ENCODE measurements around the gene CHD6. TPM values are rescaled to one million over a fixed set of nuclear protein-coding genes. Genes with fewer than 3 reads are reported as not detected.

CHD6 gene, protein sequence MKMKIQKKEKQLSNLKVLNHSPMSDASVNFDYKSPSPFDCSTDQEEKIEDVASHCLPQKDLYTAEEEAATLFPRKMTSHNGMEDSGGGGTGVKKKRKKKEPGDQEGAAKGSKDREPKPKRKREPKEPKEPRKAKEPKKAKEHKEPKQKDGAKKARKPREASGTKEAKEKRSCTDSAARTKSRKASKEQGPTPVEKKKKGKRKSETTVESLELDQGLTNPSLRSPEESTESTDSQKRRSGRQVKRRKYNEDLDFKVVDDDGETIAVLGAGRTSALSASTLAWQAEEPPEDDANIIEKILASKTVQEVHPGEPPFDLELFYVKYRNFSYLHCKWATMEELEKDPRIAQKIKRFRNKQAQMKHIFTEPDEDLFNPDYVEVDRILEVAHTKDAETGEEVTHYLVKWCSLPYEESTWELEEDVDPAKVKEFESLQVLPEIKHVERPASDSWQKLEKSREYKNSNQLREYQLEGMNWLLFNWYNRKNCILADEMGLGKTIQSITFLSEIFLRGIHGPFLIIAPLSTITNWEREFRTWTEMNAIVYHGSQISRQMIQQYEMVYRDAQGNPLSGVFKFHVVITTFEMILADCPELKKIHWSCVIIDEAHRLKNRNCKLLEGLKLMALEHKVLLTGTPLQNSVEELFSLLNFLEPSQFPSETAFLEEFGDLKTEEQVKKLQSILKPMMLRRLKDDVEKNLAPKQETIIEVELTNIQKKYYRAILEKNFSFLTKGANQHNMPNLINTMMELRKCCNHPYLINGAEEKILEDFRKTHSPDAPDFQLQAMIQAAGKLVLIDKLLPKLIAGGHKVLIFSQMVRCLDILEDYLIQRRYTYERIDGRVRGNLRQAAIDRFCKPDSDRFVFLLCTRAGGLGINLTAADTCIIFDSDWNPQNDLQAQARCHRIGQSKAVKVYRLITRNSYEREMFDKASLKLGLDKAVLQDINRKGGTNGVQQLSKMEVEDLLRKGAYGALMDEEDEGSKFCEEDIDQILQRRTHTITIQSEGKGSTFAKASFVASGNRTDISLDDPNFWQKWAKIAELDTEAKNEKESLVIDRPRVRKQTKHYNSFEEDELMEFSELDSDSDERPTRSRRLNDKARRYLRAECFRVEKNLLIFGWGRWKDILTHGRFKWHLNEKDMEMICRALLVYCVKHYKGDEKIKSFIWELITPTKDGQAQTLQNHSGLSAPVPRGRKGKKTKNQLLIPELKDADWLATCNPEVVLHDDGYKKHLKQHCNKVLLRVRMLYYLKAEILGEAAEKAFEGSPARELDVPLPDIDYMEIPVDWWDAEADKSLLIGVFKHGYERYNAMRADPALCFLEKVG (N-terminal part only)
- 13.3 and 27.0 TPM in 2 replicates for total RNA-seq

DNA sequence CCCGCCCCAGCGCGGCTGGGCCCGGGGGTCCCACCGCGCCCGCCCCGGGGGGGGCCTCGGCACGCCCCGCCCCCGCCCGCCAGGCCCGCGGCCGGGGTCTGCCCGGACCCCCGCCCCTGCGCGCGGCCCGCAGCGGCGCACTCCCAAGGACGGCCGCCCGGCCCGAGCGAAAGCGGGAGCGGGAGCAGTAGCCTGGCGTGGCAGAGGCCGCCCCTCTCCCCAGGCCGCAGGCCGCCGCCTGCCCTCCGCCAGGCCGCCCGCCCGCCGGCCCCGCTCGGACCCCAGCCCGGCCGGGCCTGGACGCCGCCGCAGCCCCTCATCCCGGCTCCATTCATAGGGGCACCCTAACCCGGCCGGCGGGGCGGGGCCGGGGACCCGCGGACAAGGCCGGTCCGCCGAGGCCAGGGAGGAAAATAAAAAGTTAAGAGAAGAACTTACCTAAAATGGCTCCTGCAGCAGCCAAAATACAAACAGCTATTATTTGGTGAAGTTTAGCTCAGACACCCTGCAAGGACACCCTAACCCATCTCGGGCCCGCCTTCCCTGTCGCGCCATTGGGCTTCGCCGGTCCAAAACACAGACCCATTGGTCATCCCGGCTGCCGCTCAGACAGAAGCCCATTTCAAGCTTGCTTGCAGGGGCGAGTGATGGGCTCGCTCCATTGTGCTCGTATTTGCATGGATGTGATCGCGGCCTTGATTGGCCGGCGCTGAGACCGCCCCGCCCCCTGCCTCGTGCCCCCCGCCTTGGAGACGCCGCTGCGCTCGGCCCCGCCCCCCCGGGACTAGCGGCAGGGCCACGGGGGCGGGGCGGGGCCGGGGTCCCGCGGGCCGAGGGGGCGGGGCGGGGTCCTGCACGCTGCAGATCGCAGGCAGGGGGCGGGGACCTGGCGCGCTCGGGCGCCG is at the start of gene CHD6:
TSS of gene CHD6 (minus strand) at position 476 of the 905 bp plus-strand sequence. CDS start 67,040 bp downstream, outside the sequence.

DNA sequence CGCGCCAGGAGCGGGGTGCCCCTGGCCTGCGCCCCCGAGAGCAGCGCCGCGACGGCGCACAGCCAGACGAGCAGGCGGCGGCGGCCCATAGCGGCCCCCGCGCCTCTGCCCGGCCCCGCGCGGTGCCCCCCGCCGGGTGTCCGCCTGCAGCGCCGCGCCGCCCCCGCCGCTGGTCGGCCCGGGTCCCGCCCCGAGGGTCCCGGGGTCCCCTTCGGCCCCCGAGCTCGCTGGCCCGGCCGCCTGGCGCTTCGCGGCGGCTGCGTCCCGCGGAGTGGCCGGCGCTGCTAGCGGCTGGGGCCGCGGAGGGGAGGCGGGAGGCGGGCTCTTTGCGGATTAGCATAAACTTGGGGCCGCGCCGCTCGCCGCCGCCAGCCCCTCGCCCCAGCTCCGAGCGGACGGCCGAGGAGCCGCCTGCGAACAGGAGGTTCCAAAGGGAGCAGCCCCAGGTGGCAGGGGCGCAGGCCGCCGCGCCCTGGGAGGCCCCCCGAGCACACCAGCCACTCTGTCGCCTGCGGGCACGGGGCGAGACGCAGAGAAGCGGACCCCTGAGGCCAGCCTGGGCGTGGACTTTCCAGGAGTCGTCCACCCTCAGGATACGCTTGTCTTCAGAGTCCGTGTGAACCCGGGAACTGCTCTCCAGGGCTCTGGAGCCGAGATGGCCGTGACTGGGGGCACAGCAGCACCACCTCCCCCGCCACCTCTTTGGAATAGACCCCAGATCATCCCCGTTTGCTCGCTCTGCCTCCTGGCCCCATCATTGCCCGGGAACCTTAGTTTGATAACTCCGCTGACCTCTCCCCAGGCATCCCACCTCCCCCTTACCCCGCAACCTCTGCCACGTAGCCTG is 251.4 kb downstream of the CHD6 start, which contains the start of gene EMILIN3:
TSS of gene EMILIN3 (minus strand) at position 273 of the 847 bp plus-strand sequence. CDS start at position 89, 184 bp downstream.

Data from nasal cavity respiratory epithelium epithelial cell of viscerocranial mucosa (primary cell).